HL-60 (cell line): Measurements from ENCODE around the gene IL1B.

ENCODE experiments used
- DNase-seq, 2 experiments: peaks; one replicate each; pipeline ENCODE4 v3.0.0-alpha.2; 2010 to 2020; ENCODE audit warnings: low read depth in 1 of 2, low spot score in 1 of 2
- H3K27ac ChIP-seq: fragments of 250-450 bp; sonication (Bioruptor Pico); replicated peaks from 2 replicates; pipeline ENCODE4 v1.5.1; 2020; ENCODE audit warnings: mild to moderate bottlenecking, moderate library complexity
- H3K27me3 ChIP-seq: fragments of 250-450 bp; sonication (Bioruptor Pico); 2 replicates; pipeline ENCODE4 v1.5.1; 2021; ENCODE audit warnings: mild to moderate bottlenecking, moderate library complexity; ENCODE audit not compliant: insufficient read depth, poor library complexity, severe bottlenecking
- H3K4me3 ChIP-seq: replicated peaks from 2 replicates; pipeline ENCODE4 v1.5.1; 2011; ENCODE audit warnings: mild to moderate bottlenecking, control low read depth, low read length; ENCODE audit not compliant: insufficient read depth
- GABPA ChIP-seq: IDR thresholded peaks from 2 replicates; pipeline ENCODE4 v1.6.1; 2012; ENCODE audit warnings: low read depth
- POLR2AphosphoS5 ChIP-seq: IDR thresholded peaks from 2 replicates; pipeline ENCODE4 v1.6.1; 2012; ENCODE audit warnings: low read depth
- SPI1 ChIP-seq: IDR thresholded peaks from 2 replicates; pipeline ENCODE4 v1.6.1; 2012; ENCODE audit warnings: low read depth, mild to moderate bottlenecking, borderline replicate concordance
- TF ChIP-seq, protein P1 (sequence below): IDR thresholded peaks from 2 replicates; pipeline ENCODE4 v1.6.1; 2012; ENCODE audit warnings: low read depth; ENCODE audit not compliant: insufficient replicate concordance
- TF ChIP-seq, protein P2 (sequence below): IDR thresholded peaks from one replicate; pipeline ENCODE4 v1.5.1; 2011; ENCODE audit warnings: low read length, control low read depth, inconsistent platforms; ENCODE audit not compliant: insufficient read depth

Gene IL1B

DNA sequence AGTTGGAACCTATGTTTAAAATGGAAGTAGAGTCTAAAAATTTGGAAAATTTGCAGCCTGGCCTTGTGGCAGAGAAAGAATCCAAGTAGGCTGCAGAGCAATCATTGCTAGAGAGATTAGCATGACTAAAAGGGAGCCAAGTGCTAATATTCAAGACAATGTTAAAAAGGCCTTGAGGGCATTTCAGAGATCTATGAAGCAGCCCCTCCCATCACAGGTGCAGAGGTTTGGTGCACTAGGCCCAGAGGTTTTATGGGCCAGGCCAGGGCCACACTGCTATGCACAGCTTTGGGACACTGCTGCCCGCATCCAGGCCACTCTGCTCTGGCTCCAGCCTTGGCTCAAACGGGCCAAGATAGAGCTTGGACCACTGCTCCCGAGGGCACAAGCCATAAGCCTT, 45.6 kb downstream of the IL1B start:
- TF ChIP-seq, protein P1, sequence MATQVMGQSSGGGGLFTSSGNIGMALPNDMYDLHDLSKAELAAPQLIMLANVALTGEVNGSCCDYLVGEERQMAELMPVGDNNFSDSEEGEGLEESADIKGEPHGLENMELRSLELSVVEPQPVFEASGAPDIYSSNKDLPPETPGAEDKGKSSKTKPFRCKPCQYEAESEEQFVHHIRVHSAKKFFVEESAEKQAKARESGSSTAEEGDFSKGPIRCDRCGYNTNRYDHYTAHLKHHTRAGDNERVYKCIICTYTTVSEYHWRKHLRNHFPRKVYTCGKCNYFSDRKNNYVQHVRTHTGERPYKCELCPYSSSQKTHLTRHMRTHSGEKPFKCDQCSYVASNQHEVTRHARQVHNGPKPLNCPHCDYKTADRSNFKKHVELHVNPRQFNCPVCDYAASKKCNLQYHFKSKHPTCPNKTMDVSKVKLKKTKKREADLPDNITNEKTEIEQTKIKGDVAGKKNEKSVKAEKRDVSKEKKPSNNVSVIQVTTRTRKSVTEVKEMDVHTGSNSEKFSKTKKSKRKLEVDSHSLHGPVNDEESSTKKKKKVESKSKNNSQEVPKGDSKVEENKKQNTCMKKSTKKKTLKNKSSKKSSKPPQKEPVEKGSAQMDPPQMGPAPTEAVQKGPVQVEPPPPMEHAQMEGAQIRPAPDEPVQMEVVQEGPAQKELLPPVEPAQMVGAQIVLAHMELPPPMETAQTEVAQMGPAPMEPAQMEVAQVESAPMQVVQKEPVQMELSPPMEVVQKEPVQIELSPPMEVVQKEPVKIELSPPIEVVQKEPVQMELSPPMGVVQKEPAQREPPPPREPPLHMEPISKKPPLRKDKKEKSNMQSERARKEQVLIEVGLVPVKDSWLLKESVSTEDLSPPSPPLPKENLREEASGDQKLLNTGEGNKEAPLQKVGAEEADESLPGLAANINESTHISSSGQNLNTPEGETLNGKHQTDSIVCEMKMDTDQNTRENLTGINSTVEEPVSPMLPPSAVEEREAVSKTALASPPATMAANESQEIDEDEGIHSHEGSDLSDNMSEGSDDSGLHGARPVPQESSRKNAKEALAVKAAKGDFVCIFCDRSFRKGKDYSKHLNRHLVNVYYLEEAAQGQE: no peak
- TF ChIP-seq, protein P2, sequence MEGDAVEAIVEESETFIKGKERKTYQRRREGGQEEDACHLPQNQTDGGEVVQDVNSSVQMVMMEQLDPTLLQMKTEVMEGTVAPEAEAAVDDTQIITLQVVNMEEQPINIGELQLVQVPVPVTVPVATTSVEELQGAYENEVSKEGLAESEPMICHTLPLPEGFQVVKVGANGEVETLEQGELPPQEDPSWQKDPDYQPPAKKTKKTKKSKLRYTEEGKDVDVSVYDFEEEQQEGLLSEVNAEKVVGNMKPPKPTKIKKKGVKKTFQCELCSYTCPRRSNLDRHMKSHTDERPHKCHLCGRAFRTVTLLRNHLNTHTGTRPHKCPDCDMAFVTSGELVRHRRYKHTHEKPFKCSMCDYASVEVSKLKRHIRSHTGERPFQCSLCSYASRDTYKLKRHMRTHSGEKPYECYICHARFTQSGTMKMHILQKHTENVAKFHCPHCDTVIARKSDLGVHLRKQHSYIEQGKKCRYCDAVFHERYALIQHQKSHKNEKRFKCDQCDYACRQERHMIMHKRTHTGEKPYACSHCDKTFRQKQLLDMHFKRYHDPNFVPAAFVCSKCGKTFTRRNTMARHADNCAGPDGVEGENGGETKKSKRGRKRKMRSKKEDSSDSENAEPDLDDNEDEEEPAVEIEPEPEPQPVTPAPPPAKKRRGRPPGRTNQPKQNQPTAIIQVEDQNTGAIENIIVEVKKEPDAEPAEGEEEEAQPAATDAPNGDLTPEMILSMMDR: no peak
- no peak for TF ChIP-seq SPI1
- TF ChIP-seq POLR2AphosphoS5: no peak
- no peak for TF ChIP-seq GABPA
- H3K27ac ChIP-seq: no peak overlapping the region
- no peak overlapping the region for H3K4me3 ChIP-seq
- H3K27me3 ChIP-seq: no peaks in the 10 kb centered on the region
- no peak for DNase-seq

DNA sequence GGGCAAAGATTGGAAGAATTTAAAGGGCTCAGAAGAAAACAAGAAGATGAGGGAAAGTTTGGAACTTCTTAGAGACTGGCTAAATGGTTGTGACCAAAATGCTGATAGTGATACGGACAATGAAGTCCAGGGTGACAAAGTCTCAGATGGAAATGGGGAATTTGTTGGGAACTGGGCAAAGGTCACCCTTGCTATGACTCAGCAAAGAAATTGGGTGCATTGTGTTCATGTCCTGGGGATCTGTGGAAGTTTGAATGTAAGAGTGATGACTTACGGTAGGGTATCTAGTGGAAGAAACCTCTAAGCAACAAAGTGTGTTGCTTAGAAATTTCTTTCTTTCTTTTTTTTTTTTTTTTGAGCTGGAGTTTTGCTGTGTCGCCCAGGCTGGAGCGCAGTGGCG, 46.3 kb downstream of the IL1B start:
- Histone ChIP-seq H3K27me3 (no peaks in the 10 kb centered on the region), H3K4me3 (no peak overlapping the region), H3K27ac (no peak overlapping the region)
- TF ChIP-seq, protein P1: no peak
- TF ChIP-seq, protein P2: no peak
- TF ChIP-seq POLR2AphosphoS5 (no peak), GABPA (no peak), SPI1 (no peak)
- no peak for DNase-seq

DNA sequence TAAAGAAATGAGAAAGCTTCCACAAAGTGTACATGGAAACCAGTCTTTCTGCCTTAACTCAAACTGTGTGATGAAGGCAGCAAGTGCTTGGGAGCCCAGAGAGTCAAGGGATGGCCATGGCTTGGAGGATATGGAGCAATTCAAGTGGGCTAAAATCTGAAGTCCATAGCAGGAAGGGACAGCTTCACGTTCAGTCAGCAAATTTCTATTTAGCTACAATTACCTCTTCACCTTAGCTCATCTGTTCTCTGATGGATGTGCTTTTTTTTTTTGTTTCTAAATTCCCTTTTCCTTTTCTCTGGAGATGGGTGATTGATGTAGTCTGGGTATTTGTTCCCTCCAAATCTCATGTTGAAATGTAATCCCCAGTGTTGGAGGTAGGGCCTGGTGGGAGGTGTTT, 47.4 kb downstream of the IL1B start:
- Histone ChIP-seq H3K27me3 (no peaks in the 10 kb centered on the region), H3K4me3 (no peak overlapping the region), H3K27ac (no peak overlapping the region)
- no peak for DNase-seq
- TF ChIP-seq POLR2AphosphoS5 (no peak), GABPA (no peak), SPI1 (no peak)
- TF ChIP-seq, protein P2: no peak
- TF ChIP-seq, protein P1: no peak
